Upper lobe of left lung (tissue), 6 donors: Measurements from ENCODE around the gene SIVA1. TPM values are rescaled to one million over a fixed set of nuclear protein-coding genes. Genes with fewer than 3 reads are reported as not detected.

Experiments used
- ATAC-seq, 2 donors: fragments of 200-7000 bp; cut with Tn5 transposase; one replicate each; pipeline ENCODE4 v1.9.1; 2022; ENCODE audit warnings: mild to moderate bottlenecking in 2 of 2, moderate library complexity in 2 of 2; ENCODE audit not compliant: low FRiP score in 2 of 2
- DNase-seq, 2 donors: peaks; one replicate each; pipeline ENCODE4 v3.0.0-alpha.2; 2019 to 2020
- H3K27ac ChIP-seq, 4 donors: fragments of 200-600 bp; sonication (generic); one replicate each; pipeline ENCODE4 v1.5.1; 2016 to 2019
- H3K27me3 ChIP-seq, 4 donors: fragments of 200-600 bp; sonication (generic); one replicate each; pipeline ENCODE4 v1.5.1; 2017 to 2019
- H3K36me3 ChIP-seq, 4 donors: fragments of 200-600 bp; sonication (generic); one replicate each; pipeline ENCODE4 v1.5.1; 2016 to 2019
- H3K4me1 ChIP-seq, 4 donors: fragments of 200-600 bp; sonication (generic); one replicate each; pipeline ENCODE4 v1.5.1; 2018 to 2019
- H3K4me3 ChIP-seq, 4 donors: fragments of 200-600 bp; sonication (generic); one replicate each; pipeline ENCODE4 v1.5.1; 2017 to 2019; ENCODE audit warnings: mild to moderate bottlenecking in 2 of 4, moderate library complexity in 1 of 4
- H3K9me3 ChIP-seq, 4 donors: fragments of 200-600 bp; sonication (generic); one replicate each; pipeline ENCODE4 v1.5.1; 2018 to 2019
- CTCF ChIP-seq, 6 experiments: fragments of 450-650 bp in 4 of 6; fragments of 200-600 bp in 2 of 6; sonication (generic) in 2 of 6; IDR thresholded peaks; one replicate each; pipeline ENCODE4 v1.5.1; 2016 to 2019; ENCODE audit warnings: antibody characterized with exemption in 6 of 6
- EP300 ChIP-seq, 4 donors: sonication (generic); formaldehyde crosslinking; IDR thresholded peaks; one replicate each; pipeline ENCODE4 v1.5.1; 2017; ENCODE audit warnings: antibody characterized with exemption in 4 of 4, control low read depth in 2 of 4
- POLR2A ChIP-seq, 4 donors: fragments of 450-650 bp; IDR thresholded peaks; one replicate each; pipeline ENCODE4 v1.5.1; 2016 to 2017; ENCODE audit warnings: antibody characterized with exemption in 4 of 4, mild to moderate bottlenecking in 2 of 4
- POLR2AphosphoS5 ChIP-seq, 2 donors: sonication (generic); formaldehyde crosslinking; IDR thresholded peaks; one replicate each; pipeline ENCODE4 v1.5.1; 2017; ENCODE audit warnings: antibody characterized with exemption in 2 of 2
- WGBS, 2 donors: methylation state at CpG; one replicate each; pipeline ENCODE4 v1.1.5; 2017 to 2018; 5-methylcytosine and 5-hydroxymethylcytosine counted together
- total RNA-seq, 6 donors: library from RNA; depleted of rRNA in 4 of 6; stranded (reverse); fragments of >200 nt in 4 of 6; gene quantifications; one replicate each; pipeline versions ENCODE4 v1.1.0 to v1.2.1, GENCODE V29; 2016 to 2021
- donor health status: DM: no; HTN: no; CAD: no; lungs with moderate emphysema.
- donor health status: DM: no; HTN: yes; CAD: no; lungs with severe emphysema.

SIVA1 gene
- total RNA-seq, 6 donors from 2014 or later, result 72.3 to 241 (median 91.0) TPM

GRCh38 chr14:104765517-104765916 is 12.6 kb downstream of the SIVA1 start:
- WGBS, 2 donors, result 90 to 92% methylated on average over 3 of the region's 3 CpGs
- Histone ChIP-seq H3K4me1 (peaks cover 7 to 16% (median 14%) of the 10 kb centered on the region in 4 donors), H3K27me3 (no peaks in the 10 kb centered on the region), H3K9me3 (peaks cover 0 to 6% (median 0%) of the 10 kb centered on the region in 4 donors), H3K27ac (no peak overlapping the region), H3K4me3 (no peak overlapping the region), H3K36me3 (peaks cover 0 to 20% (median 13%) of the 10 kb centered on the region in 4 donors)
- TF ChIP-seq EP300 (IDR thresholded peaks at IDR 0.05) (no peak), POLR2AphosphoS5 (IDR thresholded peaks at IDR 0.05) (no peak), POLR2A (IDR thresholded peaks at IDR 0.05) (no peak), CTCF (IDR thresholded peaks at IDR 0.05) (no peak)
- ATAC-seq (no peak), DNase-seq (no peak)

- TF ChIP-seq CTCF (IDR thresholded peaks at IDR 0.05) (no peak), POLR2AphosphoS5 (IDR thresholded peaks at IDR 0.05) (no peak), POLR2A (IDR thresholded peaks at IDR 0.05) (no peak), EP300 (IDR thresholded peaks at IDR 0.05) (no peak)
- H3K4me1 ChIP-seq, result peaks cover 7 to 16% (median 14%) of the 10 kb centered on the region in 4 donors
- ATAC-seq (no peak), DNase-seq (no peak)
- WGBS, 2 donors, result 95 to 98% methylated on average over 4 of the region's 4 CpGs
- peaks cover 0 to 20% (median 15%) of the 10 kb centered on the region in 4 donors for H3K36me3 ChIP-seq
- H3K4me3 ChIP-seq, result no peak overlapping the region
- H3K27ac ChIP-seq, result peak overlapping the region in 1 of 4 donors; percentile 30
- peaks cover 0 to 6% (median 2%) of the 10 kb centered on the region in 4 donors for H3K9me3 ChIP-seq
- no peaks in the 10 kb centered on the region for H3K27me3 ChIP-seq
These were observed 13.4 kb downstream of the SIVA1 start for GRCh38 chr14:104766256-104766862.

GRCh38 chr14:104766863-104767633 is 14.1 kb downstream of the SIVA1 start:
- no peak for ATAC-seq
- DNase-seq, result peak in 1 of 2 donors; percentile 48
- no peaks in the 10 kb centered on the region for H3K27me3 ChIP-seq
- peaks cover 7 to 16% (median 14%) of the 10 kb centered on the region in 4 donors for H3K4me1 ChIP-seq
- no peak for TF ChIP-seq EP300 (IDR thresholded peaks at IDR 0.05)
- TF ChIP-seq POLR2A (IDR thresholded peaks at IDR 0.05), result no peak
- no peak for TF ChIP-seq POLR2AphosphoS5 (IDR thresholded peaks at IDR 0.05)
- TF ChIP-seq CTCF (IDR thresholded peaks at IDR 0.05), result no peak
- H3K36me3 ChIP-seq, result peaks cover 0 to 24% (median 22%) of the 10 kb centered on the region in 4 donors
- 66 to 71% methylated on average over 10 to 15 of the region's 15 CpGs for WGBS, 2 donors
- peaks cover 0 to 6% (median 3%) of the 10 kb centered on the region in 4 donors for H3K9me3 ChIP-seq
- H3K27ac ChIP-seq, result peak overlapping the region in 3 of 4 donors; percentile 16 to 73 (median 65)
- H3K4me3 ChIP-seq, result no peak overlapping the region

- peaks cover 0 to 6% (median 3%) of the 10 kb centered on the region in 4 donors for H3K9me3 ChIP-seq
- H3K4me3 ChIP-seq, result no peak overlapping the region
- DNase-seq (no peak), ATAC-seq (no peak)
- H3K4me1 ChIP-seq, result peaks cover 7 to 16% (median 14%) of the 10 kb centered on the region in 4 donors
- TF ChIP-seq POLR2AphosphoS5 (IDR thresholded peaks at IDR 0.05), result no peak
- TF ChIP-seq CTCF (IDR thresholded peaks at IDR 0.05), result no peak
- no peak for TF ChIP-seq POLR2A (IDR thresholded peaks at IDR 0.05)
- TF ChIP-seq EP300 (IDR thresholded peaks at IDR 0.05), result no peak
- peak overlapping the region in 2 of 4 donors; percentile 65 to 73 for H3K27ac ChIP-seq
- H3K36me3 ChIP-seq, result peaks cover 0 to 29% (median 27%) of the 10 kb centered on the region in 4 donors
- H3K27me3 ChIP-seq, result no peaks in the 10 kb centered on the region
- 75 to 86% methylated on average over 4 to 5 of the region's 5 CpGs for WGBS, 2 donors
These were observed 14.6 kb downstream of the SIVA1 start for GRCh38 chr14:104767634-104767918.
